ENCODE measurements around the gene ST6GALNAC2. TPM values are rescaled to one million over a fixed set of nuclear protein-coding genes. Genes with fewer than 3 reads are reported as not detected.

The ST6GALNAC2 gene
- total RNA-seq, 2 experiments from 2014 or later, result 0.19 to 0.51 TPM

Other genes with a start within 250 kb of the ST6GALNAC2 start
- 10 to 100 TPM; 40.1 to 42.1 TPM for gene PRPSAP1, start 231.9 kb downstream of the ST6GALNAC2 start, total RNA-seq
- gene SPHK1, start 201.3 kb downstream of the ST6GALNAC2 start, total RNA-seq, result 10 to 100 TPM in 1 of 2 experiments, 1 to 10 TPM in 1; 9.9 to 11.4 TPM
- gene UBE2O, start 132.7 kb downstream of the ST6GALNAC2 start, total RNA-seq, result 10 to 100 TPM; 24.5 to 25.2 TPM
- not detected for gene AANAT, start 118.3 kb downstream of the ST6GALNAC2 start, total RNA-seq
- gene RHBDF2, start 84.4 kb downstream of the ST6GALNAC2 start, total RNA-seq, result 10 to 100 TPM; 28.9 to 30.0 TPM
- not detected for gene CYGB, start 48.2 kb downstream of the ST6GALNAC2 start, total RNA-seq
- not detected for gene PRCD, start 45.8 kb downstream of the ST6GALNAC2 start, total RNA-seq
- gene ST6GALNAC1, start 57.9 kb upstream of the ST6GALNAC2 start, total RNA-seq, result 1 to 10 TPM; 1.1 to 2.3 TPM
- 1 to 10 TPM; 7.5 to 8.0 TPM for gene MXRA7, start 125.1 kb upstream of the ST6GALNAC2 start, total RNA-seq
- gene JMJD6, start 140.7 kb upstream of the ST6GALNAC2 start, total RNA-seq, result 10 to 100 TPM; 53.4 to 56.6 TPM
- 10 to 100 TPM; 29.1 to 29.2 TPM for gene METTL23, start 141.0 kb upstream of the ST6GALNAC2 start, total RNA-seq
- gene SRSF2, start 151.5 kb upstream of the ST6GALNAC2 start, total RNA-seq, result 100 to 1,000 TPM; 299 TPM
- 10 to 100 TPM; 17.5 to 18.3 TPM for gene MFSD11, start 152.3 kb upstream of the ST6GALNAC2 start, total RNA-seq